Immature natural killer cell (primary cell): Measurements from ENCODE around the gene GCN1. TPM values are rescaled to one million over a fixed set of nuclear protein-coding genes. Genes with fewer than 3 reads are reported as not detected.

Experiments used
- DNase-seq, 3 donors: peaks; one replicate each; pipeline ENCODE4 v3.0.0; 2022; ENCODE audit warnings: mixed read lengths in 1 of 3
- H3K27ac Mint-ChIP-seq, 6 donors: one replicate each; pipeline ENCODE4 v1.8.0; 2020; ENCODE audit warnings: mixed read lengths in 6 of 6, mild to moderate bottlenecking in 5 of 6, inconsistent platforms in 4 of 6, moderate library complexity in 3 of 6
- H3K27me3 Mint-ChIP-seq, 3 donors: one replicate each; pipeline ENCODE4 v1.8.0; 2020 to 2021; ENCODE audit warnings: low read depth in 3 of 3, mild to moderate bottlenecking in 3 of 3, mixed read lengths in 3 of 3, moderate library complexity in 3 of 3, inconsistent platforms in 1 of 3
- H3K36me3 Mint-ChIP-seq, 3 donors: one replicate each; pipeline ENCODE4 v1.8.0; 2020; ENCODE audit warnings: mixed read lengths in 3 of 3, inconsistent platforms in 2 of 3, mild to moderate bottlenecking in 2 of 3
- H3K4me1 Mint-ChIP-seq, 2 donors: one replicate each; pipeline ENCODE4 v1.8.0; 2020; ENCODE audit warnings: inconsistent platforms in 2 of 2, mild to moderate bottlenecking in 2 of 2, mixed read lengths in 2 of 2, moderate library complexity in 1 of 2
- H3K4me3 Mint-ChIP-seq, 5 donors: one replicate each; pipeline ENCODE4 v1.8.0; 2020; ENCODE audit warnings: mild to moderate bottlenecking in 5 of 5, mixed read lengths in 5 of 5, inconsistent platforms in 3 of 5, moderate library complexity in 3 of 5
- H3K9me3 Mint-ChIP-seq, 6 donors: one replicate each; pipeline ENCODE4 v1.8.0; 2020; ENCODE audit warnings: mild to moderate bottlenecking in 6 of 6, mixed read lengths in 6 of 6, inconsistent platforms in 4 of 6, moderate library complexity in 3 of 6
- polyA plus RNA-seq, 3 donors: library from polyadenylated mRNA; unstranded; fragments of 300-500 nt; fragmentation: Illumina TruSeq; gene quantifications; one replicate each; pipeline ENCODE4 v1.2.3, GENCODE V29; 2021

The GCN1 gene
- polyA plus RNA-seq, 3 donors from 2014 or later: 9.7 to 26.4 (median 11.3) TPM

DNA sequence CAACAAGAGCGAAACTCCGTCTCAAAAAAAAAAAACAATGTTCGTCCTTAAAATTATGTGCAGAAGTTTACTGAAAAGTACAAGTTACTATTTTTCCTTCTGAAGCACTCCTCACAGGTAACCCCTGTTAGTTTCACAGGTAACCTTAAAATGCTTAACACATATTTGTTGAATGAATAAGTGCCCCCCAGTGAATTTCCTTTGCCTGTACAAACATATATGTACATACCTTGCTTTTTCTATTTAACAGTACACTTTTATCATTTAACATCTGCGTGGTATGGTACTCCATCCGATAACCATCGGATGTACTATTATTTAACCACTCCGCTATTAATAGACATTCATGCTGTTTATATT lies 76.6 kb downstream of the GCN1 start:
- Mint-ChIP-seq H3K9me3 (no peaks in the 10 kb centered on the region), H3K4me1 (peaks cover 50 to 63% of the 10 kb centered on the region in 2 donors), H3K36me3 (no peaks in the 10 kb centered on the region), H3K27me3 (peaks cover 0 to 17% (median 12%) of the 10 kb centered on the region in 3 donors), H3K27ac (peak overlapping the region in 5 of 6 donors; percentile 67 to 97 (median 83)), H3K4me3 (peak overlapping the region; percentile 83 to 99 (median 93))
- DNase-seq: no peak

DNA sequence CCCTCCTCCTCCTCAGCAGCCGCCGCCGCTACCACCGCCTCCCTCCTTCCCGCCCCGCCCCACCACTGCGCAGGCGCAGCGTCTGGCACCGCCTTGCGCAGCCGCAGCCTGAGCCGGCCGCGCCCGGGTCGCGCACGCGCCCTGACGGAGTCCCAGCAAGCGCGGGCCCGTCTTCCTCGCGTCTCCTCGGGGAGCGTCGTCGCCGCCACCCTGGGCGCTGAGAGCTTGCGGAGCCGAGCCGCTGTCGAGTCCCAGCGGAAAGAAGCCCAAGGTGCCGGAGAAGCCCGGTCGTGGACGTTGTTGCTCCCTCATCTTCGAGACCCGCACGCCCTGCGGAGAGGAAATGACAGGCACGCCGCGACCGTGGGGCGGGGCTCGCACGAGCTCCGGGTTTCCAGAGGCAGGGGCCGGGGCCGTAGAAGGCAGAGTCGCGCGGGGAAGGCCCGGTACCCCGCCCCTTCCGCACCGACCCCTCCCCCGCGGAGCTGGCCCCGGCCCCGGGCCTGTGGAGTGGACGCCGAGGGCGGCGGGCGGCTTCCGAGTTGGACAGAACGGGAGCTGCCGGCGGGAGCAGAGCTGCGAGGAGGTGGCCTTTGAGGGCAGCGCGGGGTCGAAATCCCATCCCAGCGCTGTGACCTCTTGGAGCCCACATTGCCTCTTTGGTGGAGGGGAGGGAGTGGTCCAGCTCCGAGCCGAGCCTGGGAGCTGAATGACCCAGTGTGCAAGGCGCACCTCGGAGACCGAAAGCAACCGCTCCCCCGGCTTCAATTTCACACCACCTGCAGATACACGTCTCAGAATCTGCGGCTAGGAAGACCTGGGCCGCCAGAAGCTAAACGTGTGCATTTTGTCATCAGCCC lies 77.5 kb downstream of the GCN1 start:
- Mint-ChIP-seq H3K27me3 (peaks cover 0 to 17% (median 12%) of the 10 kb centered on the region in 3 donors), H3K36me3 (no peaks in the 10 kb centered on the region), H3K9me3 (no peaks in the 10 kb centered on the region), H3K27ac (peak overlapping the region; percentile 67 to 97 (median 88)), H3K4me1 (peaks cover 57 to 72% of the 10 kb centered on the region in 2 donors), H3K4me3 (peak overlapping the region; percentile 83 to 99 (median 93))
- DNase-seq: peak; percentile 97 to 98 (median 97)

DNA sequence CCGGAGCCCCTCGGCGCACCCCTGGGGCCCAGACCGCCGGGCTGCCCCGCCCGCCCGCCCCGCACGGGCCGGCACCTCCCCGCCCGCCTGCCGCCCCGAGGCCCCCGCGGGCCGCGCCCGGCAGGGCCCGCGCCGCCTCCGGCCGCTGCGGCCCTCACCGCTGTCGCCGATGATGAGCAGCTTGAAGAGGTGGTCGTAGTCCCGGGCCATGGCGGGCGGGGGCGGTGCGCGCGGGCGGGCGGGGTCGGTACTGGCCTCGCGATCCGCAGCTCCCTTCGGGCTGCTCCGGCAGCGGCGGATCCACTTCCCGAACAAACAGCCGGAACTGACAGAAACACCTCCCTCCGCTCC lies 78.1 kb downstream of the GCN1 start, which contains the start of gene RAB35:
RAB35 (minus strand) TSS at position 313 of the 351 bp plus-strand sequence; CDS start at position 210, 103 bp downstream.
- DNase-seq: no peak
- no peaks in the 10 kb centered on the region for H3K9me3 Mint-ChIP-seq
- peak within 1 kb of the TSS; percentile 90 to 97 (median 94) for H3K27ac Mint-ChIP-seq

DNA sequence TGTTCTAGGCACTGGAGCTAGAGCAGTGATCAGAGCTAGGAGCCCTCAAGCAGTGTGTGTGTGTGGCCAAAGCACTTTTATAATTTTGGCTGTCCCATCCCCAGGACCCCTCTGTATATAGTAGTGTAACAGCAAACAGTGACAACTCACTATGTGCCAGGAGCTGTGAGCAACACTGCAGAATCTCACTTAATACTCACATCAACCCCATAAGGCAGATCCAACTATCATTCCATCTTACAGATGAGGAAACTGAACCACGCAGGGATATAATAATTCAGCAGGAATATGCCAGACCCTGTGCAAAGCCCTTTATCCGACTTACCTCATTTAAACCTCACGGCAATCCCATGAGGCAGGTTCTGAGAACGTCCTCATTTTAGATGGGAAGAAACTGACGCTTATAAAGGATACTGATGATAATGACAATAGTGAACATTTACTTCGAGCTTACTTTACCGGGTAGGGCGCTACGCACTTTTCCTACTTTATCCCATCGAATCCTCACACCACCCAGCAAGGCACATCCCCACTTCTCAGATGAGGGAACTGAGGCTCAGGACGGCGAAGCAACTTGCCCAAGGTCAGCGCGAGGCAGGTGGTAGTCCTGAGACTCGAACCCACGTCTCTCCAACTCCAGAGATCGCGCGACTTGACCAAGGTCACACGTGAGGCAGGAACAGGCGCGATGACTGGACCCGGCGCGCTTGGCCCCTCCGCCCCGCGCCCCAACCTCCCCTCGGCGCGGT lies 78.6 kb downstream of the GCN1 start:
- H3K9me3 Mint-ChIP-seq: no peaks in the 10 kb centered on the region
- peak overlapping the region; percentile 92 to 96 (median 96) for H3K4me3 Mint-ChIP-seq
- DNase-seq: no peak
- peak overlapping the region; percentile 90 to 95 (median 93) for H3K27ac Mint-ChIP-seq
- peaks cover 0 to 20% (median 17%) of the 10 kb centered on the region in 3 donors for H3K27me3 Mint-ChIP-seq
- H3K4me1 Mint-ChIP-seq: peaks cover 66 to 81% of the 10 kb centered on the region in 2 donors
- no peaks in the 10 kb centered on the region for H3K36me3 Mint-ChIP-seq

More for the DNA sequence above, 78.1 kb downstream of the GCN1 start, which contains the start of gene RAB35:
- peak within 1 kb of the TSS; percentile 94 to 99 (median 96) for H3K4me3 Mint-ChIP-seq
- H3K4me1 Mint-ChIP-seq: peaks cover 63 to 78% of the 10 kb centered on the region in 2 donors
- H3K27me3 Mint-ChIP-seq: peaks cover 0 to 20% (median 12%) of the 10 kb centered on the region in 3 donors
- no peaks in the 10 kb centered on the region for H3K36me3 Mint-ChIP-seq

DNA sequence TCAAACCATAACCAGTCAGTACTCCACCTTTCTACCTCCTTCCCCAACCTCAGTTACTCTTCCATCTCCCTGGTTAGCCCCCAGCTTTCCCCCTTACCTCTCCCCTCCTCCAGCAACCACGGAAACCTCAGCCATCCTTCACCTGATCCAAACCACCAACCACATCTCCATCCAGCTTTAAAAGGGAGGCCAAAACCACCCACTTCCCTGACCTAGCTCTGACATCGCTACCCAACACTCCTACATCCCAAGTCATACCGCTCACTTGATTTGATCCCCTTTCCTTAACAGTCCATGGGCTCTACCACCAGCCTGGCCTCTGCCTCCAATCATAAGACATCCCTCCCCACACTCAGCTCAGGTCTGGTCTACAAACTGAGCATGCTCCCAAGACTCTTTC lies 79.4 kb downstream of the GCN1 start:
- no peaks in the 10 kb centered on the region for H3K9me3 Mint-ChIP-seq
- H3K36me3 Mint-ChIP-seq: no peaks in the 10 kb centered on the region
- H3K27me3 Mint-ChIP-seq: peaks cover 0 to 20% (median 19%) of the 10 kb centered on the region in 3 donors
- peak overlapping the region; percentile 90 to 95 (median 93) for H3K27ac Mint-ChIP-seq
- H3K4me1 Mint-ChIP-seq: peaks cover 71 to 85% of the 10 kb centered on the region in 2 donors
- H3K4me3 Mint-ChIP-seq: peak overlapping the region; percentile 92 to 96 (median 96)
- no peak for DNase-seq

DNA sequence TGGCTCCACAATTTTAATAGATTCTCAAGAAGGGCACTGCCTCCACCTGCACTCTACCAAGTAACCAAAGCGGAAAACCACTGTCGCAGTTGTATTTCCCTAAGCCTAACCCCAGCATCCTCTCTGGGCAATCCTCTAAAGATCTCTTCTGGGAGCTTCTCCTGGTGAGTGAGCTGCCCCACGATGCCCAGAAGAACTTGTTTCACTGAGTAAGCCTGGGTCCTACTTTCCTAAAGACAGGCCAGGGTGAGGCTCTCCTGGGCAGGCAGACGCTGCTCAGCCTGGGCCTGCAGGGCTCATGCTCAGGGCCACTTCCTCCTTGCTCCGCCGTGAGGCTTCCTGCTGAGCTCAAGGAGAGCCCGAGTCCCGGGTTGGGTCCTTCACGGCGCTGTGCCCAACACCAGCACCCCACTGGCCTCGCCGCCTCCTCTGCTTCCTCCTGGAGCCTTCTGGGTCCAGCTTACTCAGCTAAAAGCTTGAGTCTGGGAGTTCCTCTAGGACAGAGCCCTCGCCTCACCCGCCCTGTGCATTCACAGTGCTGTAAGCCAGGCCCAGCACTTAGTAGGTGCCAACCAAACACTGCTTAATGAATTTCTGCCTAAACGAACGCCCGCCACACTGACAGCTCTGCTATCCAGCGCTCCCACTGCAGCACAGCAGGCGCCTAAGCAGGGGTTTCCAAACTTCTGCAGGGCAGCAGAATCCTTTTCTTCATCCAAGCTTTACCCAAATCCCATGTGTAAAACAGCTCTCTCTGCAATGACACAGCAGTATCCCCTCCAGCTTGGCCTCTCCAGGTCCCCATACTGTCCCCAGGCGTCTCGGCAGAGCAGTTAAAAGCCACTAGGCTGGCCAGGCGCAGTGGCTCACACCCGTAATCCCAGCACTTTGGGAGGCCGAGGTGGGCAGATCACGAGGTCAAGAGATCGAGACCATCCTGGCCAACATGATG lies 83.7 kb downstream of the GCN1 start:
- H3K36me3 Mint-ChIP-seq: peaks cover 0 to 6% (median 3%) of the 10 kb centered on the region in 3 donors
- H3K4me1 Mint-ChIP-seq: peaks cover 73 to 87% of the 10 kb centered on the region in 2 donors
- H3K9me3 Mint-ChIP-seq: no peaks in the 10 kb centered on the region

DNA sequence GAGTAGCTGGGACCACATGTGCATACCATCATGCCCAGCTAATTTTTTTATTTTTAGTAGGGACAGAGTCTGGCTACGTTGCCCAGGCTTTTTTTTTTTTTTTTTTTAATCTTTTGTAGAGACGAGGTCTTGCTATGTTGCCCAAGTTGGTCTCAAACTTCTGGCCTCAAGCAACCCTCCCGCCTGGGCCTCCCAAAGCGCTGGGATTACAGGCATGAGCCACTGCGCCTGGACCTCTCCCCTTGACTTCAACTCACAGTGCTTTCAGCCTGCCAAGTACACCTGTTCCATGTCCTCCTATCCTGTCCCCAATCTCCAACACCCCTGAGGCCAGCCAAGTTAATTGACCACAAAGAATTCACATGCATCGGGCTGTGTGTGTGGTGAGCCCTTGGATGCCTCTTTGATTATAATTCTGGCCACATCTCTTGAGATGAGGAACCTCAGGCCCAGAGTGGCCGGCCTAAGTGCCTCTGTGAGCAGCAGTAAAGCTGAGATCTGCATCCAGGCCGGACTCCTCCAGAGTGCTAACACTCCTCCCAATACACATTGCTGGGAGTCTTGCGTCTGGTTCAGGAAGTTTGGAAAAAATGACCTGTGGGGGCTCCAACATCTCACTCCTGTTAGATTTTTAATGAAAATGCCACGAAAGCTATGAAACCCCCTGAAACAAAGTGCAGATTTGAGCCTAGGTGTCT lies 84.8 kb downstream of the GCN1 start:
- peak overlapping the region; percentile 67 to 95 (median 86) for H3K27ac Mint-ChIP-seq
- no peak for DNase-seq
- peaks cover 0 to 8% (median 6%) of the 10 kb centered on the region in 3 donors for H3K27me3 Mint-ChIP-seq
- H3K4me1 Mint-ChIP-seq: peaks cover 69 to 85% of the 10 kb centered on the region in 2 donors
- peak overlapping the region; percentile 59 to 90 (median 85) for H3K4me3 Mint-ChIP-seq
- H3K36me3 Mint-ChIP-seq: peaks cover 0 to 10% (median 6%) of the 10 kb centered on the region in 3 donors
- H3K9me3 Mint-ChIP-seq: no peaks in the 10 kb centered on the region

More for the DNA sequence above, 83.7 kb downstream of the GCN1 start:
- Mint-ChIP-seq H3K27me3 (peaks cover 0 to 15% (median 11%) of the 10 kb centered on the region in 3 donors), H3K4me3 (peak overlapping the region; percentile 76 to 90 (median 85)), H3K27ac (peak overlapping the region; percentile 78 to 95 (median 90))
- DNase-seq: peak; percentile 45 to 55 (median 51)

DNA sequence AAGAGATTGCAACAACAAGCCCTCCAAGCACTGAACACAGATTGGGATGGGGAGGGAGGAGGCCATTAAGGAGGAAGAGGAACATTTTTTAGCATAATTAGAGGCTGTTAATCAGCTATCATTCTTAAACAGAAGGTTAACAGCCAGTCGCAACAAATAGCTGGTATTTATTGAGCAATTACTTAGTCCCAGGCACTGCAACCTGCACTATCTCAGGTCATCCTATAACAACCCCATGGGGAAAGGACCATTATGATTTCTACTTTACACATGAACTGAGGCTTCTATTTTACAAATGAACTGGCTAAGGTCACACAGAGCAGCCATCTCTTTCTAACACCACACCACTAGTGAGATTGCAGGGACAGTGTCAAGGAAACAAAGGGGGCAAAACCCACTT lies 88.4 kb downstream of the GCN1 start:
- DNase-seq: no peak
- peaks cover 0 to 10% (median 6%) of the 10 kb centered on the region in 3 donors for H3K27me3 Mint-ChIP-seq
- peaks cover 0 to 23% (median 14%) of the 10 kb centered on the region in 3 donors for H3K36me3 Mint-ChIP-seq
- peak overlapping the region in 1 of 5 donors; percentile 16 for H3K4me3 Mint-ChIP-seq
- peaks cover 69 to 76% of the 10 kb centered on the region in 2 donors for H3K4me1 Mint-ChIP-seq
- H3K9me3 Mint-ChIP-seq: no peaks in the 10 kb centered on the region
- peak overlapping the region in 4 of 6 donors; percentile 15 to 50 (median 38) for H3K27ac Mint-ChIP-seq

DNA sequence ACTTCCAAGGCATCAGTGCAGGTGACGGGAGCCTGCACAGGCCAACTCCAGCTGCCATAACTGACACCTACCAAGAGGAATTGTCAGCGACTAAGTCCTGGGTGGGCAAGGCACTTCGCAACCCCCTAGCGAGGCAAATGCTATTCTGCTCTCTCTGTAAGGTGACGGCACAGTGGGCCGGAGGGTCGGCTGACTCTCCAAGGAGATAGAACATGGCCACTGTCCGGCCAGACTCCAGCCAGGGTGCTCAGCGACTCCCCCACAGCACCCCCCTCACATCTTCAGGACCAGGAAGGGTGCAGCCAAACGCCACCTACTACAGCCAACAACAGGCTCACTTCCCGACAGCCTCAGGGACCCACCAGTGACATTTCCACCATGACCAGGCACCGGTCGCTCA lies 91.1 kb downstream of the GCN1 start:
- Mint-ChIP-seq H3K4me1 (peaks cover 59 to 65% of the 10 kb centered on the region in 2 donors), H3K4me3 (peak overlapping the region in 1 of 5 donors; percentile 5), H3K27ac (no peak overlapping the region), H3K36me3 (peaks cover 0 to 27% (median 14%) of the 10 kb centered on the region in 3 donors), H3K9me3 (no peaks in the 10 kb centered on the region), H3K27me3 (peaks cover 0 to 9% (median 5%) of the 10 kb centered on the region in 3 donors)
- no peak for DNase-seq

DNA sequence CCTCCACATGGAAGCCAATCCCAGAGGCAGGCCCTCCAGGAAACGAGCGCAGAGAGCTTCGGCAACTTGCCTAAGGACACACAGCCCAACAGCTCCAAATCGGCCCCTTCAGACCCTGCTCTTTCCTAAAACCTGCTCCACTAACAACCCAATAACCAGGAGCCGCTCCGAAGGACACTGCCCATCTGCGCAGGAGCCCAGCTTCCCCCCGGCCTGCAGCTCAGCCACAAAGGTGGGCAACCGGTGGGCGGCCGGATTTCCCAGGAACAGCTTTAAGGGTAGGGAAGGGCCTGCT lies 91.5 kb downstream of the GCN1 start:
- no peaks in the 10 kb centered on the region for H3K9me3 Mint-ChIP-seq
- peak overlapping the region in 1 of 5 donors; percentile 5 for H3K4me3 Mint-ChIP-seq
- H3K4me1 Mint-ChIP-seq: peaks cover 55 to 61% of the 10 kb centered on the region in 2 donors
- H3K27ac Mint-ChIP-seq: no peak overlapping the region
- DNase-seq: no peak
- H3K36me3 Mint-ChIP-seq: peaks cover 0 to 30% (median 14%) of the 10 kb centered on the region in 3 donors
- H3K27me3 Mint-ChIP-seq: peaks cover 0 to 9% (median 5%) of the 10 kb centered on the region in 3 donors

DNA sequence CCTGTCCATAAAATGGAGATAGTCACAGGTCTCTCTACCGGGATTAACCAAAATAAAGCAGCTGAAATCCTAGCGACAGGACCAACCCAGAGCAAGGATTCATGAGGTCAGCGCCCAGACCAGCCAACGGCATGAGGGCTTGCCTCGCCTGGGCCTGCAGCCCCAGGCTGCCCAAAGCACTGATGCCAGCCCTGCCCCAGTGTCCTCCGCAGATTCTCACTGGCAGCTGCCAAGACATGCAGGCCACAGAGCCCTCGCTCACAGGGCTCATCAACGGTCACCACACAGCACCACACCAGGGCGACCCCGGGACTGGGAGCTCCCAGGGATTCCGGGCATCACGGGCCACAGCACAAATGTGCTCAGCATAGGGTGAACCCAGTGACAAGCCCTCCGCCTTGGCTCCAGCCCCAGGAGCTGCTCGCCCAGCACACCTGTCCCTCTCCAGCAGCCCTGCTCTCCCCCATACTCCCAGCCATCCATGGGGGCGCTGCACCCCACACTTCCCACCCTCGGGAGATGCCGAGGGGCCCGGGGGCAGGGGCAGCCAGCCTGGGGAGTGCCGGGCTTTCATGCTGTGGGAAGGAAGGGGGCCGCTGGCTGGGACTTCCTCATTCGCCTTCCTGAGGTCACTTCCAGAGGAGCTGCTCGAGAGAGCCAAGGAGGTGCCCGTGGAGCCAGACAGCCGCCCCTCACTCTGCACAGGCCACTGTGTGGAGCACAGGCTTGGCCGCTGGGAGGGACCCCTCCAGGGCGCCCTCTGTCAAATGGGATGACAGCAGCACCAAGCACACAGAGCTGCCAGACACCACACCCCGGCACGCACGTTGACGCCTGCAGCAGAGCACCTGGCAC lies 92.1 kb downstream of the GCN1 start:
- Mint-ChIP-seq H3K36me3 (peaks cover 0 to 30% (median 14%) of the 10 kb centered on the region in 3 donors), H3K9me3 (no peaks in the 10 kb centered on the region), H3K4me3 (peak overlapping the region; percentile 74 to 92 (median 84))

More for the DNA sequence above, 92.1 kb downstream of the GCN1 start:
- peak overlapping the region; percentile 58 to 92 (median 86) for H3K27ac Mint-ChIP-seq
- peaks cover 52 to 55% of the 10 kb centered on the region in 2 donors for H3K4me1 Mint-ChIP-seq
- H3K27me3 Mint-ChIP-seq: peaks cover 0 to 12% (median 5%) of the 10 kb centered on the region in 3 donors
- DNase-seq: no peak
